IPS-NIHi7 (cell line): ENCODE measurements around the gene CEP350.

Experiments
- DNase-seq: peaks from one replicate; pipeline ENCODE4 v3.0.0; 2012; ENCODE audit warnings: mixed read lengths; ENCODE audit errors: extremely low spot score

CEP350 gene, protein sequence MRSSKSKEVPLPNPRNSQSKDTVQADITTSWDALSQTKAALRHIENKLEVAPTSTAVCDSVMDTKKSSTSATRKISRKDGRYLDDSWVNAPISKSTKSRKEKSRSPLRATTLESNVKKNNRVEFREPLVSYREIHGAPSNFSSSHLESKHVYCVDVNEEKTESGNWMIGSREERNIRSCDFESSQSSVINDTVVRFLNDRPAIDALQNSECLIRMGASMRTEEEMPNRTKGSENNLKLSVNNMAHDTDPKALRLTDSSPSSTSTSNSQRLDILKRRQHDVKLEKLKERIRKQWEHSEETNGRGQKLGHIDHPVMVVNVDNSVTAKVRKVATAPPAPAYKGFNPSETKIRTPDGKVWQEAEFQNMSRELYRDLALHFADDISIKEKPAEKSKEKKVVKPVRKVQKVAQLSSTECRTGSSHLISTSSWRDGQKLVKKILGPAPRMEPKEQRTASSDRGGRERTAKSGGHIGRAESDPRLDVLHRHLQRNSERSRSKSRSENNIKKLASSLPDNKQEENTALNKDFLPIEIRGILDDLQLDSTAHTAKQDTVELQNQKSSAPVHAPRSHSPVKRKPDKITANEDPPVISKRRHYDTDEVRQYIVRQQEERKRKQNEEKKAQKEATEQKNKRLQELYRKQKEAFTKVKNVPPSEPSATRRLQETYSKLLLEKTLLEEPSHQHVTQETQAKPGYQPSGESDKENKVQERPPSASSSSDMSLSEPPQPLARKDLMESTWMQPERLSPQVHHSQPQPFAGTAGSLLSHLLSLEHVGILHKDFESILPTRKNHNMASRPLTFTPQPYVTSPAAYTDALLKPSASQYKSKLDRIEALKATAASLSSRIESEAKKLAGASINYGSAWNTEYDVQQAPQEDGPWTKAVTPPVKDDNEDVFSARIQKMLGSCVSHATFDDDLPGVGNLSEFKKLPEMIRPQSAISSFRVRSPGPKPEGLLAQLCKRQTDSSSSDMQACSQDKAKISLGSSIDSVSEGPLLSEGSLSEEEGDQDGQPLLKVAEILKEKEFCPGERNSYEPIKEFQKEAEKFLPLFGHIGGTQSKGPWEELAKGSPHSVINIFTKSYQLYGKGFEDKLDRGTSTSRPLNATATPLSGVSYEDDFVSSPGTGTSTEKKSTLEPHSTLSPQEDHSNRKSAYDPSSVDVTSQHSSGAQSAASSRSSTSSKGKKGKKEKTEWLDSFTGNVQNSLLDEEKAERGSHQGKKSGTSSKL (N-terminal part only)

DNA sequence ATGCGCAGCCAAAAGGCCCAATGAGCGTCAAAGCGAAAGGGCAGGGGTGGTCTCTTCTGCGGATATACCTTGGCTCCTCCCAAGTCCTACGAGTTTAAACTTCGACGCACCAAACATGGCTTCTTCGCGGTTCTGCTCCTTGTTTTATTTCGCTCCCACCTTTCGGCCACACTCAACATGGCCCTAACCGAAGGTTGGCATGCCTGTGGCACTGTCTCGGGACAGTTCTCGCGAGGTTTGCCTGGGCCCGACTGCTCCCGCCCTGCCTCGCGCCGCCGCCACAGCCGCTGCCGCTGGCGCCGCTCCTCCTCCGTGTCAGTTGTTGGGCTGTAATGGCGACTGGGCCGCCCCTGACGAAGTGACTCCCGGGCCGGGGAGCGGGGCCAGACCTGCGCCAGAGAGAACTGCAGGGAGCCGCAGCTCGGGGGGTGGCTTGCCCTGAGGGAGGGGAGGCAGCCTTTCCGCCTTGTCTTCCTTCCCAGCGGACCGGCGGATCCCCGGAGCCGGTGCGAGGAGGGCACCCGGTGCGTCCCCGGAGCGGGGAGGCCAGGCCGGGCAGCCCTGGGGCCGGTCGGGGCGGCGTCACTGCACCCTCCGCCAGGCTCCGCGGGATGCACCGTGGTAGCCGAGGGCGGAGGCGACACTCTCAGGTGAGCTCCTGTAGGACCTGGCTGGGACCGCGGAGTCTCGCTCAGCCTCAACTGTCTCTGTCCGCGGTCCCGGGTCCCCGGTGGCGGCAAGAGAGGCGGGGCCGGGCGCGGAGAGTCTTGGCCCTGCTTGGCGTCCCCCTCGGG, at the start of gene CEP350:
TSS of gene CEP350 (plus strand) at position 318 of the 794 bp plus-strand sequence. CDS start 31,372 bp downstream, outside the sequence.
- peak; percentile 90 for DNase-seq

DNA sequence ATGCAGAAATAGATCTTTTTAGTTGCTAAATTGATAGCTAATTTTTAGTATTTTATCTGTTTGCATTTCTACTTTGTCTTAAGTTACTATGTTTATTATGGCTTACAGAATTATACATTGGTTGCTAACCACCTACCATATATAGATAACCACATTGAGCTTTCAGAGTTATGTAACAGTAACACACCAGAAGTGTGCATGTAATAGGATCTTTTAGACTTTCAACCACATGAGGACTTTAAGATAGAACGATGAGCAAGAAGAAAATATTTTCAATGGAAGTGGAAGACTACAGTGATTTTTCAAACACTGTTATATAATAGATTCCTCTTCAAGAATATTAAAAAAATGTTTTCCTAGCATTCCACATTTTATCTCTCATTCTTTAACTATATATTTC, 43.7 kb upstream of the CEP350 start:
- DNase-seq = no peak

DNA sequence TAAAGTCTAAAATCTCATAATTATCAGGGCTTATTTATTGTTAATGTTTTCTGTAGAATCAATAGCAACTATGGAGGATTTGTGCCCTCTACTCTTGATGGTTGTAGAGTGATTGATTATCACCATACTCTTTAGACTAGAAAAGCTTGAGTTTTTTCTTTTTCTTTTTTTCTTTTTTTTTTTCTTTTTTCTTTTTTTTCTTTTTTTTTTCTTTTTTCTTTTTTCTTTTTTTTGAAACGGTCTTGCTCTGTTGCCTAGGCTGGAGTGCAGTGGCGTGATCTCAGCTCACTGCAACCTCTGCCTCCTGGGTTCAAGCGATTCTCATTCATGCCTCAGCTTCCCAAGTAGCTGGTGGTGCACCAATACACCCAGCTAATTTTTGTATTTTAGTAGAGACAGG, 42.8 kb upstream of the CEP350 start:
- no peak for DNase-seq

DNA sequence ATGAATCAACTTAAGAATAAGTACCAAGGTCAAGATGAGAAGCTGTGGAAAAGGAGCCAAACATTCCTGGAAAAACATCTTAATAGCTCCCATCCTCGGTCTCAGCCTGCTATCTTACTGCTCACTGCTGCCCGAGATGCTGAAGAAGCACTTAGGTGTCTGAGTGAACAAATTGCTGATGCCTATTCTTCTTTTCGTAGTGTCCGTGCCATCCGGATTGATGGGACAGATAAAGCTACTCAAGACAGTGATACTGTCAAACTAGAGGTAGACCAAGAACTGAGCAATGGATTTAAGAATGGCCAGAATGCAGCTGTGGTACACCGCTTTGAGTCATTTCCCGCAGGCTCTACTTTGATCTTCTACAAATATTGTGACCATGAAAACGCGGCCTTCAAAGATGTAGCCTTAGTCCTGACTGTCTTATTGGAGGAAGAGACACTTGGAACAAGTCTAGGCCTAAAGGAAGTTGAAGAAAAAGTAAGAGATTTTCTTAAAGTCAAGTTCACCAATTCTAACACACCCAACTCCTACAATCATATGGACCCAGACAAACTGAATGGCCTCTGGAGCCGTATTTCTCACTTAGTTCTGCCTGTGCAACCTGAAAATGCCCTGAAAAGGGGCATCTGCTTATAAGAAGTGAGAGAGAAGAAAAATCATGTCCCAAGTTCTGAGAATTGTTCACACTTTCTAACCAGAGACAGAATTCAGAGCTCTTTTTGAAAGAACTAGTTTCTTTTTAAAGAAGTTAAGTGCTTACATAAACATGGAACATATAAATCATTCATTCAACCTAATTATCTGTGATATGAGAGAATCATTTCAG, 36.8 kb upstream of the CEP350 start:
- DNase-seq = no peak

DNA sequence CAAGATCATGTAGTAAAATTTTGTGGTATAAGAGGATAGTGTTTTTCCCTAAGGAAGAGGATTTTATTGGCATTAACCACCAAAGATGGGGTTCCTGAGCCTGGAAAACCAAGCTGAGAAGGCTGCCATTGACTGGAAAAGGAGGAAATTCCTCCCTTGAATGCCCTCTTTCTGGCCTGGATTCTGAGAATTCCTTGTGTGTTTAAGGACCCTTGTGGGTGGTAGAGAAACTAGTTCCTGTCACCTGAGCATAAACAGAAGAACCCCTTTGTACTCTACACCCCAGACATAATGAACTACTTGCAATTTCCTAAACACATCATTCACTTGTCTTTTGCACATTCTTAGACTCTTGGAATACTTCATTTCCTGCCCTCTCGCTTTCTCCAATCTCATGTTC, 33.1 kb upstream of the CEP350 start:
- DNase-seq = peak; percentile 19

DNA sequence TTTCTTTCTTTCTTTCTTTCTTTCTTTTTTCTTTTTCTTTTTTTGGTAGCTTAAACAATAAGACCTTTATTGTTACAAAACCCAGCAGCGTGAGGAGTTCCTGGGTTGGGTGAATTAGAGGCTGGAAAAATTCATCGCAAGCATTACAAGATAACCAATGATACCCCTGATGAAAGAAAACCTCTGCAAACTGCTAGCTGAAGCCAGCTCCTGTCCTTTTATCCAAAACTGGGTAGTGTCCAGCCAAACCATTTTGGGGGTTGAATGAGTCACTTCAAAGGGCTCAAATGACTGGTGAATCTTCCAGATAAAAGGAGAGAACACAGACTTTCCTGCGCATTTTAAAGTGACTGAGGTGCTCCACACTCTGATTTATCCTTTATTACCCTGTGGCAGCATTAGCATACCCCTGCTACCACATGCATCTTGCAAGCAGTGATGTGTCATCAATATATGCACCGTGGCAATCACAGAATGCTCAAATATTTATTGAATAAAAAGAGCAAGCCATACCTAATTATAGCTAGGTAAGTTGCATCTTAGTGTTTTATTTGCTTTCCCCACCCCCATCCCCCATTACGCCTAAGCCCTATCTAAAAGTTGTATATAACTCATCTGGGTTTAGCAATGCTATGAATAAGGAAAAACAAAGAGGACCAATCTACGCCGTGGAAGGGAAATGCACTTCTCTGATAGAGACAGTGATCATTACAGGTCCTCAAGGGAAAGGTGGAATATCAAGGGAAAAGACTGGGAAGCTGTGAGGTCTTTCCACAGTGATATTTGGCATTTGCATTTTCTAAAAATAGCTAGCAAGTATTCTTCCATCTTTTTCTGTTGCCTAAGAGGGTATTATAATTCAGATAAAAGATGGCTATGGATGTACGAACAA, 32.4 kb upstream of the CEP350 start:
- no peak for DNase-seq

DNA sequence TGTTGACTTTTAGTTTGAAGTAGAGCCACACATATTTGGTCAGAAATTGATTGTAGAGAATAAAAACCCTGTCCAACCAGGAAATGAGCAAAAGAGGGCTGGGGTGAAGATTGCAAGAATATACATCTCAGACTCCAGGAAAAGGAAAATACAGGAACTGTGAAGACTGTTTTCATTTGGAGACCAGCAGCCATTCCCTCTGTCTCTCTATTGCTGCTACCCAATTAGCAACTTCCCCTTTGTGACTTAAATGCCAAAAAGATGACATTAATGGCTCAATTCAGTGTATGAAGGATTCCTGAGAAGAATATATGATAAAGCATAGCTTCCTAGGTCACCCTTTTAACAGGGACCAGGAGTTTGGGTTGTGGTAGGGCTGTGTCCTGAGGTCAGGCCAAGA, 31.6 kb upstream of the CEP350 start:
- no peak for DNase-seq

DNA sequence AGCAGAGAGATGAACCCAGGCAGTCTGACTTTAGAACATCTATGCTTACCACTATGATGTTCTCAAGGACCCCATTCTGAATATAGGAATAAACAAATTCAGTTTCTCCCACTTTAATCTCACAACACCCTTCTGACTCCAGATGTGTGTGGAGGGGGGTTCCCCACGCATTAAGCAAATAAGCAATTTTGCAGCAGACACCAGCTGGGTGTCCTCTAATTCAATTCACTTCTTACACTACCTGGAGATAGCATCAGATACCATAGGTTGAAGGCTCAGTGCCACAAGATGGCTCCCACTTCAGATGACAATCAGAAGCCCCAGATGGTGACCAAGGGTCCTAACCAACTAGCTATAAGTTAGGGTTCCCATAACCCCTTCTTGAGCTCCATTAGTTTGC, 30.3 kb upstream of the CEP350 start:
- DNase-seq = no peak

DNA sequence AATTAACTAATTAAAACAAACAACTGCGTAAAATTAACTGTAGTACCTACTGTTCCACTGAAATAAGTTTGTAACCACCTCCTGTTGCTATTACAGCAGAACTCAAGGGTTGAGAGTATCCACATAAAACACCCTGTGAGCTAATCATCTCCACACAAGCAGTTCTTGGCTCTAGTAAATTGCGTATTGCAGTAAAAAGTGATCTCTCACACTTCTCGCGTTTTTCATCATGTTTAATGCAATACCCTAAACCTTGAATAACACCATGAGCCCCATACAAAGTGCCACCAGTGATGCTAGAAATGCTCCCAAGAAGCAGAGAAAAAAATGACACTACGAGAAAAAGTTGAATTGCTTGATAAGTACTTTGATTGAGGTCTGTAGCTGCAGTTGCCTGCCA, 29.3 kb upstream of the CEP350 start:
- DNase-seq = no peak

DNA sequence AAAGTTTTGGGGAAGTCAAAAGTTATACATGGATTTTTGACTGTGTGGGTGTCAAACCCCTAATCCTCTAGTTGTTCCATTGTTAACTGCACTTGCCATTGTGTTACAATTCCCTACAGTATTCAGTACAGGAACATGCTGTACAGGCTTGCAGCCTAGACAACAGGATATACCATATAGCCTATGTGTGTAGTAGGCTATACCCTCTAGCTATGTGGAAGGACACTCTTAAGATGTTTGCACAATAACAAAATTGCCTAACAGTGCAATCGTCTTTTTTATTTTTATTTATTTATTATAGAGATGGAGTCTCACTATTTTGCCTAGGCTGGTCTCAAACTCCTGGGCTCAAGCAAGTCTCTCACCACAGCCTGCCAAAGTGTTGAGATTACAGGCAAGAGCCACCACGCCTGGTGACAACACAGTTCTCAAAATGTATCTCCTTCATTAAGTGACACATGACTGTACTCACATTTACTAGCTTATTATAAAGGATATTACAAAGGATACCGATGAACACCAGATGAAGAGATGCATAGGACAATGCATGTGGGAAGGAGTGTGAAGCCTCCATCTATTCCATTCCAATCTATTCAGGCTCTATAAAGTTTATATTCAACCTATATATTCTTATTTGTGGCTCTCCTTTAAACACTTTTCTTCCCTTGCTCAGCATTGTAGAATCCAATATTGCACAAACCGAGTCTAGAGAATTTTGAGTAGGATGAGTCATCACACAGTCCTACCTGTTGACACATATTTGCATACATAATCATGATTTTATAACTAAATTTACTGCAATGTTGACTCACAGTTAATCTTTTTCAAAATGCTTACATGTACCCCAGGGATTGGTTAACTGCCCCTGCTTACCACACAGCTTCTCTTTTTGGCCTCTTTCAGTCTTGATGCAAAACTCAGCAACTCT, 28.4 kb upstream of the CEP350 start:
- DNase-seq = no peak

DNA sequence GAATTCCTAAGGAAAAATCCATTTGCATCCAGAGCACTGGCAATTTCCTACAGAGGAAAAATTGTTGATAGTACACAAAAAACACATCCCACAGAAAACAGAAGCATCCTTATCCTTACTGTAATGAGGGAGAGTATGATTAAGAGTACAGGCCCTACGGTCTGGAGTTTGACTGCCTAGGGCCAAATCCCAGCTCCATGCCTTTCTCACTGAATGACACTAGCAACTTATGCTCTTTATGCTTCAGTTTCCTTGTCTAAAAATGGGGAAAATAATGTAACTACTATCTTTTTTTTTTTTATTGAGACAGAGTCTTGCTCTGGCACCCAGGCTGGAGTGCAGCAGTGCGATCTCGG, 27.8 kb upstream of the CEP350 start:
- no peak for DNase-seq

DNA sequence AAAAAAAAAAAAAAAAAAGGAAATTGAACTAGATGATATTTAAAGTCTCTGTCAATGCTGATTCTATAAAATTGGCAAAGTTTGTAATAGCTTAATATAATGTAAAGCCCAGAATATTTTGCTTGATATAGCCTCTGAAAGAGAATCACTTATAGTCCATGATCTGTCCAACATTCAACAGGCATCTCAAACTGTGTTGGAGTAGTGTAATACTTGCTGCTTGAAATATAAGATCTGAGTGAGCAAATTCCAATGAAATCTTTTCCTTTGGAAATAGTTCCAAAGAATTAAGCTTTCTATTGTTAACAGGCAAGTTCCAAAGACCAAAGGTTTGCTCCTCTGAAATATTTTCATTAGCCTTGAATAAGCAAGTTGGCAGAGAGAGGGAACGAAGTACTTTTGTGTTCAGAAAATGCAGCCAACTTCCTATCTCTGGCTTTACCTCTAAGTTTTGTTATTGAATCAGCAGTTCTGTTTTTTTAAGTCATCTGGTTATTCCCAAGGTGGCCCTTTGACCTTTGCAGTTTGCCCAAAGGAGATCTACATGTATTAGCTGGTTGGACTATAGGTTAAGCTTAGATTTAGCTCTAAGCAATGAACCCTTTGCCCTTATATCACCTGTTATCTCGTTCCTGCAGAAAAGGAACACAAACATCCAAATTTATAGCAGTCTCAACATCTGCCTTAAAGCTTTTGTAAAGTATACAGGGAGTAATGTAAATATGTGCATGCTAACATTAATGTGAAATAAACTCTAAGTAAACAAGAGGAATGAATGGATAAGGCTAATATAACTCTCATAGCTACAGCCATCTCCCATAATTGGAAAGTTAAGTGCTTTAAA, 24.4 kb upstream of the CEP350 start:
- DNase-seq = no peak

DNA sequence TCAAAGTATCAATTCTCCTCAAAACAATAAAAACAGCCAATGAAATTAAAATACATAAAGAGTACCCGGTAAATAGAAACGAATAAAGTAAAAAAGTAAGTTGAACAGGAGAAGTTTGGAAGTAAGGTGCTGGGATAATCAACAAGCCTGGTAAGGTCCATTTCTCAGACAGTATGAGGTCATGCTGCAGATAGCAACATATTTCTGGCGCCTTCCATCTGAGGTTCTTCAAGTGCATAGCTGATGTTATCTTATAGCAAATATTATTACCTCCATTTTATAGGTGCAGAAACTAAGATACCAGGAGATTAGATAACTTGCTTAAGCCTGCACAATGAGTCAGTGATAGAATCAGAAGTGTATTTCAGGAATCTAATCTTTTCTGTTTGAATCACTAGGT, 23.7 kb upstream of the CEP350 start:
- DNase-seq = no peak

DNA sequence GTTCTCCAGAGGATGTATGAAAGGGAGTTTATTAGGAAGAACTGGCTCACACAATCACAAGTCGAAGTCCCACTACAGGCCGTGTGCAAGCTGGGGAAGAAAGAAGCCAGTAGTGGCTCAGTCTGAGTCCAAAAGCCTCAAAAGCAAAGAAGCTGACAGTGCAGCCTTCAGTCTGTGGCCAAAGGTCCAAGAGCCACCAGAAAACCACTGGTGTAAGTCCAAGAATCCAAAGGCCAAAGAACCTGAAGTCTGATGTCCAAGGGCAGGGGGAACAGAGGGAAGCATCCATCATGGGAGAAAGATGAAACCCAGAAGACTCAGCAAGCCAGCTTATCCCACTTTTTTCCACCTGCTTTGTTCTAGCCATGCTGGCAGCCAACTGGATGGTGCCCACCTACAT, 21.4 kb upstream of the CEP350 start:
- DNase-seq = no peak

DNA sequence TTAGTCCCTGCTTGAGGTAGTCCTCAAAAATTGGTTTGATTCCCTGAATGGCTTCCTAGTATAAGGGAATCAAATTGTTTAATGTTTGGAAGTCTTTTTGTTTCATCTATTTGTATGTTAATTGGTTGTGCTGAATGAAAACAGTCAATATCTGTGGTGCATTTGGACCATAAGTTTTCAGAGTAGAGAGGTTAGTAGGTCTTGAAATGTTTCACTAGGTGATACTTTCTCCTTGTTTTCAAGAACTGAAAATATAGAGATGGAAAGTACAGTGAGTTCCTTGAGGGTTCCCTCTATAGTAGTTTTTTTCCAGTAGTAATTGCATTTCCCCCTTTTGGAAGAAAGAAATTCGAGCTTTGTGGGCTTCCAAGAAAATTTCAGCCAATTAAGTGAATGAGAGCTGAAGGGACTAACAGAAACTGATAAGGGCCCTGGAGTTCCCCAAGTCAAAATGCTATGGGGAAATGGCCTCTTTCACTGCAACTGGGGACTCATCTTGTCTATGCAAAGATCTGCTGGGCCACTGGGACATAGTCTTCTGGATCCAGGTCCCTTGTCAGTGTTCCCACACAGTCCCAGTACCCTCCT, 18.6 kb upstream of the CEP350 start:
- DNase-seq = no peak

DNA sequence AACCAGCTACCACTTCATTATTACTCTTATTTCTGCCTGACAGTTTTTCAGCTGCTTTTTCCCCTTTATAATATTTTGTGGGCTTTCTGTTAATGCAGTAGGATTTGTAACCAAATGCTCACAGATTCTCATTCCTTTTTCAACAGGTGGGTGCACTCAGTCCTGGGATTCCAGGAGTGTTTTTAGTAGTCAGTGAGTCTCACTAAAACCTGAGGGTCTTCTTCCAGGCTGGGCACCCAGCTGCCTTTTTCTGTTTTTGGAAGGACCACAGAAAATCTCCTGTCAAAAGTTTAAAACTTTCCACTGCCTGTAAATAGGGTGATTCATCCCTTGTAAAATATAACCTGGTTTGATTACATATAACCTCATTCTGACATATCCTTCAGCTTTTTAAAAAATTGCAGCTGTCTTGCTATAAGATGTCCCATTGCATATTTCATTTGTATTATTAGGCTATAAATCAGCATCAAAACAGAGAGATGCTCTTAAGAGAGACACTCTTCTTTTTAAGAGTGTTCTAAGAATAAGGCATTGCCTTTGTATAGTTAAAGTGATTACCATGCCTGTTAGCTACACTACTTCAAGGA, 16.8 kb upstream of the CEP350 start:
- no peak for DNase-seq

DNA sequence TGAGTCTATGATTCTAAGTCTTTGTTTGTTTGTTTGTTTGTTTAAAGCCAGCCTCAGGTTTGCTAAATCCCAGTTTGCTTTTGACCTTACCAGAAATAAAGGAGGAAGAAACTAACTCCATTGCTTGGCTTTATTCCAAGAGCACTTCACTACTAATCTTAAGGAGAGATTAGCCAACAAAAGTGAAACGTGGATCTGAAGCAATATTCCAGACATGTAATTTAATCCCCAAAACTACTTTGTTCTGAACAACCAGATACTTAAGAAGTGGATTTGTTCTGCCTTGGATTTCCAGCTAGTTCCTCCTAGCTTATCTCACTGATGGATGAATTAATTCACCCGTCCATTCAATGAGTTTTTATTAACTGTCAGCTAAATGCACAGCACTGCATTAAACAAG, 15.9 kb upstream of the CEP350 start:
- no peak for DNase-seq
